Measurements from ENCODE around the gene SPP2.

Gene SPP2

GRCh38 chr2:234027641-234028040 lies 22.9 kb upstream of the SPP2 start:
- Histone ChIP-seq H3K4me2 (ENCODE audit: low read length) (no peak overlapping the region), H3F3A (ENCODE audit: insufficient read depth, low read length) (no peaks in the 10 kb centered on the region), H3K9me3 (ENCODE audit: low read length) (no peaks in the 10 kb centered on the region), H3K79me2 (ENCODE audit: insufficient read depth, low read length) (no peaks in the 10 kb centered on the region), H3K9ac (ENCODE audit: low read length) (no peak overlapping the region), H4K20me1 (ENCODE audit: insufficient read depth, low read length) (no peaks in the 10 kb centered on the region), H3K4me1 (ENCODE audit: insufficient read depth, low read length, severe bottlenecking) (no peaks in the 10 kb centered on the region), H2AFZ (ENCODE audit: low read length) (no peak overlapping the region), H3K36me3 (ENCODE audit: insufficient read depth, low read length) (no peaks in the 10 kb centered on the region), H3K9me2 (ENCODE audit: low read depth, low read length) (no peaks in the 10 kb centered on the region), H3K4me3 (ENCODE audit: low read depth, low read length, poor library complexity, severe bottlenecking) (no peak overlapping the region), H3K27me3 (ENCODE audit: insufficient read depth, low read length) (peaks cover 5% of the 10 kb centered on the region; the same call in 1 of the 2 replicates), H3K27ac (ENCODE audit: low read depth, low read length, poor library complexity, severe bottlenecking) (no peak overlapping the region)
- TF ChIP-seq EZH2 (IDR thresholded peaks at IDR 0.05; ENCODE audit: borderline replicate concordance, low read length): no peak
- TF ChIP-seq CTCF (IDR thresholded peaks at IDR 0.05; ENCODE audit: low read length): no peak

- no peak overlapping the region for H3K4me2 ChIP-seq (ENCODE audit: low read length)
- H3K9me2 ChIP-seq (ENCODE audit: low read depth, low read length): no peaks in the 10 kb centered on the region
- peaks cover 5% of the 10 kb centered on the region; the same call in 1 of the 2 replicates for H3K27me3 ChIP-seq (ENCODE audit: insufficient read depth, low read length)
- no peaks in the 10 kb centered on the region for H3K79me2 ChIP-seq (ENCODE audit: insufficient read depth, low read length)
- no peaks in the 10 kb centered on the region for H3F3A ChIP-seq (ENCODE audit: insufficient read depth, low read length)
- H3K27ac ChIP-seq (ENCODE audit: low read depth, low read length, poor library complexity, severe bottlenecking): no peak overlapping the region
- 0 out of 2 replicates have a peak, but pooled peaks cover 3% of the 10 kb centered on the region for H3K9me3 ChIP-seq (ENCODE audit: low read length)
- H3K36me3 ChIP-seq (ENCODE audit: insufficient read depth, low read length): no peaks in the 10 kb centered on the region
- H3K9ac ChIP-seq (ENCODE audit: low read length): no peak overlapping the region
- H3K4me3 ChIP-seq (ENCODE audit: low read depth, low read length, poor library complexity, severe bottlenecking): no peak overlapping the region
- TF ChIP-seq CTCF (IDR thresholded peaks at IDR 0.05; ENCODE audit: low read length): no peak
- TF ChIP-seq EZH2 (IDR thresholded peaks at IDR 0.05; ENCODE audit: borderline replicate concordance, low read length): no peak
- H4K20me1 ChIP-seq (ENCODE audit: insufficient read depth, low read length): no peaks in the 10 kb centered on the region
- H2AFZ ChIP-seq (ENCODE audit: low read length): no peak overlapping the region
- H3K4me1 ChIP-seq (ENCODE audit: insufficient read depth, low read length, severe bottlenecking): no peaks in the 10 kb centered on the region
These were observed 21.3 kb upstream of the SPP2 start for GRCh38 chr2:234029150-234029733.

- no peaks in the 10 kb centered on the region for H3K79me2 ChIP-seq (ENCODE audit: insufficient read depth, low read length)
- no peak overlapping the region for H3K4me2 ChIP-seq (ENCODE audit: low read length)
- no peaks in the 10 kb centered on the region for H3K36me3 ChIP-seq (ENCODE audit: insufficient read depth, low read length)
- no peaks in the 10 kb centered on the region for H3K9me2 ChIP-seq (ENCODE audit: low read depth, low read length)
- H3K9me3 ChIP-seq (ENCODE audit: low read length): 0 out of 2 replicates have a peak, but pooled peaks cover 3% of the 10 kb centered on the region
- H3K4me1 ChIP-seq (ENCODE audit: insufficient read depth, low read length, severe bottlenecking): no peaks in the 10 kb centered on the region
- TF ChIP-seq EZH2 (IDR thresholded peaks at IDR 0.05; ENCODE audit: borderline replicate concordance, low read length) (no peak), CTCF (IDR thresholded peaks at IDR 0.05; ENCODE audit: low read length) (no peak)
- no peaks in the 10 kb centered on the region for H3F3A ChIP-seq (ENCODE audit: insufficient read depth, low read length)
- no peak overlapping the region for H3K9ac ChIP-seq (ENCODE audit: low read length)
- H3K4me3 ChIP-seq (ENCODE audit: low read depth, low read length, poor library complexity, severe bottlenecking): no peak overlapping the region
- no peak overlapping the region for H2AFZ ChIP-seq (ENCODE audit: low read length)
- no peak overlapping the region for H3K27ac ChIP-seq (ENCODE audit: low read depth, low read length, poor library complexity, severe bottlenecking)
- no peaks in the 10 kb centered on the region for H4K20me1 ChIP-seq (ENCODE audit: insufficient read depth, low read length)
- peaks cover 5% of the 10 kb centered on the region; the same call in 1 of the 2 replicates for H3K27me3 ChIP-seq (ENCODE audit: insufficient read depth, low read length)
These were observed 19.3 kb upstream of the SPP2 start for GRCh38 chr2:234031207-234031606.
